ENCODE results near the gene CHST15. TPM values are rescaled to one million over a fixed set of nuclear protein-coding genes. Genes with fewer than 3 reads are reported as not detected.

Gene CHST15
- total RNA-seq, 2 donors from 2014 or later, result 7.5 to 14.9 TPM

DNA sequence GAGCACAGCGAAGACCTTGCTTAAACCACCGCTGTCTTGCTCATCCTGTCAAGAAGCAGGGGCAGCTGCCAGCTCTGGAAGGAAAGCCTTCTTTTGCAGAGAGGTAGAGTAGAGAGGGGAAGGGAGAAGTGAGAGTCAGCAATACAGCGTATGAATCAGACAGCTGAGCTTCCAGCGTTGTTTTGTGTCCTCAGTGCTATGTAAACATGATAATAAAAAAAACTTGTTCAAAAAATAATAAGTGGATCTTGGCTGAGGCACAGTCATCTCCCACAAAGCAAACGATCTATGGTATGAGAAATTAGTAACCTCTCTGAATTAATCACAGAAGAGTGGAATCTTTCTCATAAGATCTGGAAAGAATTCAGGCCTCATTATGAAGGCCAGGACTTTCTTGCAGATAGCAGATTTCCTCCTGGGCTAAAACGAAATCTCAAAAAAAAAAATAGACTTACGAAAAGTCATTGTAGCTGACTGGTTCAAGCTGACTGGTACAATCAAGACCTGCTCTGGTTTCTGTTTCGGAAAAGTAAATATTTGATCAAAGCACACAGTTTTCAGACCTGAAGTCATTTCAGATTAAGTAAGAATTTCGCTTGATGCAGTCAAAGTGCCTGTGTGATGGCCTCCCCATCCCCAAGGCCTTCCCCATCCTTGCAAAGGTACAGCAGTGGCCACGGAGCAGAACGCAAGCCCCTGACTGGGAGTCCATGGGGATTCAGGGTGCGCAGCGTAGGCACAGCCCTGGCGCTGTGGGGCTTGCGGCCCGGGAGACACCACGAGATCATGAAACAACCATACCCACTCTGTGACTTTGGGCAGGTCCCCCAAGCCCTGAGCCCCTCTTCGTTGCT, 29.4 kb downstream of the CHST15 start:
- peaks cover 21% of the 10 kb centered on the region for H3K4me1 Mint-ChIP-seq
- WGBS, 2 experiments (ENCODE audit: insufficient coverage in 1 of 2, insufficient read length in 1 of 2), result 91% methylated on average over 15 to 18 of the region's 18 CpGs
- TF ChIP-seq, protein P1, sequence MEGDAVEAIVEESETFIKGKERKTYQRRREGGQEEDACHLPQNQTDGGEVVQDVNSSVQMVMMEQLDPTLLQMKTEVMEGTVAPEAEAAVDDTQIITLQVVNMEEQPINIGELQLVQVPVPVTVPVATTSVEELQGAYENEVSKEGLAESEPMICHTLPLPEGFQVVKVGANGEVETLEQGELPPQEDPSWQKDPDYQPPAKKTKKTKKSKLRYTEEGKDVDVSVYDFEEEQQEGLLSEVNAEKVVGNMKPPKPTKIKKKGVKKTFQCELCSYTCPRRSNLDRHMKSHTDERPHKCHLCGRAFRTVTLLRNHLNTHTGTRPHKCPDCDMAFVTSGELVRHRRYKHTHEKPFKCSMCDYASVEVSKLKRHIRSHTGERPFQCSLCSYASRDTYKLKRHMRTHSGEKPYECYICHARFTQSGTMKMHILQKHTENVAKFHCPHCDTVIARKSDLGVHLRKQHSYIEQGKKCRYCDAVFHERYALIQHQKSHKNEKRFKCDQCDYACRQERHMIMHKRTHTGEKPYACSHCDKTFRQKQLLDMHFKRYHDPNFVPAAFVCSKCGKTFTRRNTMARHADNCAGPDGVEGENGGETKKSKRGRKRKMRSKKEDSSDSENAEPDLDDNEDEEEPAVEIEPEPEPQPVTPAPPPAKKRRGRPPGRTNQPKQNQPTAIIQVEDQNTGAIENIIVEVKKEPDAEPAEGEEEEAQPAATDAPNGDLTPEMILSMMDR (conservative IDR thresholded peaks at IDR 0.05), result no peak
- DNase-seq, result no peak
- Histone ChIP-seq H3K27ac (ENCODE audit: low read depth, low read length) (no peak overlapping the region), H3K4me3 (ENCODE audit: low read length) (no peak overlapping the region), H3K9ac (ENCODE audit: extremely low read depth, low read length, poor library complexity, severe bottlenecking) (no peak overlapping the region), H3K27me3 (ENCODE audit: control insufficient read depth, insufficient read depth, low read length, poor library complexity, severe bottlenecking) (no peaks in the 10 kb centered on the region), H3K4me1 (ENCODE audit: control insufficient read depth, insufficient read depth, low read length) (peaks cover 3% of the 10 kb centered on the region), H3K36me3 (ENCODE audit: control insufficient read depth, insufficient read depth, low read length) (no peaks in the 10 kb centered on the region), H3K9me3 (ENCODE audit: control insufficient read depth, low read length) (no peaks in the 10 kb centered on the region)
- no peaks in the 10 kb centered on the region for H3K9me3 Mint-ChIP-seq
- no peaks in the 10 kb centered on the region for H3K36me3 Mint-ChIP-seq (ENCODE audit: low read depth)
- H3K27me3 Mint-ChIP-seq (ENCODE audit: insufficient read depth), result no peaks in the 10 kb centered on the region
- no peak overlapping the region for H3K4me3 Mint-ChIP-seq
- H3K27ac Mint-ChIP-seq, result no peak overlapping the region

DNA sequence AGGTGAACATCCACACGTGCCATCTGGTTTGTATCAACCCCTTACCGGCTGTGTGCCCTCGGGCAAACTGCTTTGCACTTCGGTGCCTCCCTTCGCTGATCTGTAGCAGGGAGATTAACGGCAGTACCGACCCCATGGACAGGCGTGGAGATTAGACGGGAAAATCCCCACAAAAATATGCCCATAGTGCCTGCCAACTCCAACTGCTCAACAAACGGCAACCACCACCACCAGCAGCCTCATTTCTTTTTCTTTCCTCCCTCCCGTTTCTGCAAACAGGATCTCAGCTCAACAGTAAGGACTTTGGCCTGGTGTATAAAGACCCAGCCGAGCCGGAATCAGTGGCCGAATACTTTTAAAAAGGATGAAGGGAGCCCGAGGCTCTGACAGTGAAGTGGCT, 31.0 kb downstream of the CHST15 start:
- Histone ChIP-seq H3K27me3 (ENCODE audit: control insufficient read depth, insufficient read depth, low read length, poor library complexity, severe bottlenecking) (no peaks in the 10 kb centered on the region), H3K4me1 (ENCODE audit: control insufficient read depth, insufficient read depth, low read length) (peaks cover 3% of the 10 kb centered on the region), H3K9ac (ENCODE audit: extremely low read depth, low read length, poor library complexity, severe bottlenecking) (no peak overlapping the region), H3K27ac (ENCODE audit: low read depth, low read length) (no peak overlapping the region), H3K9me3 (ENCODE audit: control insufficient read depth, low read length) (no peaks in the 10 kb centered on the region), H3K4me3 (ENCODE audit: low read length) (no peak overlapping the region), H3K36me3 (ENCODE audit: control insufficient read depth, insufficient read depth, low read length) (no peaks in the 10 kb centered on the region)
- no peak overlapping the region for H3K27ac Mint-ChIP-seq
- no peaks in the 10 kb centered on the region for H3K9me3 Mint-ChIP-seq
- WGBS, 2 experiments (ENCODE audit: insufficient coverage in 1 of 2, insufficient read length in 1 of 2), result 92 to 100% methylated on average over 2 to 15 of the region's 15 CpGs
- no peak for DNase-seq
- H3K4me1 Mint-ChIP-seq, result peaks cover 21% of the 10 kb centered on the region
- H3K27me3 Mint-ChIP-seq (ENCODE audit: insufficient read depth), result no peaks in the 10 kb centered on the region
- TF ChIP-seq, protein P1 (conservative IDR thresholded peaks at IDR 0.05), result no peak
- no peak overlapping the region for H3K4me3 Mint-ChIP-seq
- H3K36me3 Mint-ChIP-seq (ENCODE audit: low read depth), result no peaks in the 10 kb centered on the region

DNA sequence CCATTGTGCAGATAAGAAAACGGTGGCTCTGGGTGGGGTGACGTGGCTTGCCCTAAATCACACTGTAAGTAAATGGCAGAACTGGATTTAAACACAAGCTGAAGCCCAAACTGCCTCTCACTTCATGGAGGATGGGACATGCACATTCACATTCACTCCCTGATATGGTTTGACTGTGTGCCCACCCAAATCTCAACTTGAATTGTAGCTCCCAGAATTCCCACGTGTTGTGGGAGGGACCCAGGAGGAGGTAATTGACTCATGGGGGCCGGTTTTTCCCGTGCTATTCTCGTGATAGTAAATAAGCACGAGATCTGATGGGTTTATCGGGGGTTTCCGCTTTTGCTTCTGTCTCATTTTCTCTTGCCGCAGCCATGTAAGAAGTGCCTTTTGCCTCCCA, 32.4 kb downstream of the CHST15 start:
- no peaks in the 10 kb centered on the region for H3K36me3 Mint-ChIP-seq (ENCODE audit: low read depth)

More for the DNA sequence above, 32.4 kb downstream of the CHST15 start:
- Mint-ChIP-seq H3K4me3 (no peak overlapping the region), H3K4me1 (peaks cover 12% of the 10 kb centered on the region), H3K27ac (peak overlapping the region; percentile 35), H3K27me3 (ENCODE audit: insufficient read depth) (no peaks in the 10 kb centered on the region), H3K9me3 (no peaks in the 10 kb centered on the region)
- Histone ChIP-seq H3K4me3 (ENCODE audit: low read length) (no peak overlapping the region), H3K9me3 (ENCODE audit: control insufficient read depth, low read length) (no peaks in the 10 kb centered on the region), H3K27me3 (ENCODE audit: control insufficient read depth, insufficient read depth, low read length, poor library complexity, severe bottlenecking) (no peaks in the 10 kb centered on the region), H3K27ac (ENCODE audit: low read depth, low read length) (no peak overlapping the region), H3K36me3 (ENCODE audit: control insufficient read depth, insufficient read depth, low read length) (no peaks in the 10 kb centered on the region), H3K9ac (ENCODE audit: extremely low read depth, low read length, poor library complexity, severe bottlenecking) (no peak overlapping the region), H3K4me1 (ENCODE audit: control insufficient read depth, insufficient read depth, low read length) (no peaks in the 10 kb centered on the region)
- DNase-seq, result no peak
- TF ChIP-seq, protein P1 (conservative IDR thresholded peaks at IDR 0.05), result no peak
- WGBS, 2 experiments (ENCODE audit: insufficient coverage in 1 of 2, insufficient read length in 1 of 2), result 85 to 96% methylated on average over 10 of the region's 10 CpGs
